GM18951 (cell line): ENCODE measurements around the gene PRDM2.
A peak's percentile ranks its signal among the peaks of the same experiment; 100 is the strongest.

Experiments used
- POLR2A ChIP-seq: IDR thresholded peaks from 4 replicates; pipeline ENCODE4 v1.6.1; 2011; ENCODE audit warnings: mild to moderate bottlenecking; ENCODE audit not compliant: insufficient read length, insufficient read depth; ENCODE audit errors: extremely low read depth
- in situ Hi-C: fragments of 300-500 bp; cut with MboI; formaldehyde crosslinking; loops from one replicate; pipeline ENCODE4 v1.12.0; 2022; ENCODE audit warnings: low sequenced_read_pairs, mixed read lengths, inconsistent platforms; ENCODE audit not compliant: unreplicated experiment

Gene PRDM2

DNA sequence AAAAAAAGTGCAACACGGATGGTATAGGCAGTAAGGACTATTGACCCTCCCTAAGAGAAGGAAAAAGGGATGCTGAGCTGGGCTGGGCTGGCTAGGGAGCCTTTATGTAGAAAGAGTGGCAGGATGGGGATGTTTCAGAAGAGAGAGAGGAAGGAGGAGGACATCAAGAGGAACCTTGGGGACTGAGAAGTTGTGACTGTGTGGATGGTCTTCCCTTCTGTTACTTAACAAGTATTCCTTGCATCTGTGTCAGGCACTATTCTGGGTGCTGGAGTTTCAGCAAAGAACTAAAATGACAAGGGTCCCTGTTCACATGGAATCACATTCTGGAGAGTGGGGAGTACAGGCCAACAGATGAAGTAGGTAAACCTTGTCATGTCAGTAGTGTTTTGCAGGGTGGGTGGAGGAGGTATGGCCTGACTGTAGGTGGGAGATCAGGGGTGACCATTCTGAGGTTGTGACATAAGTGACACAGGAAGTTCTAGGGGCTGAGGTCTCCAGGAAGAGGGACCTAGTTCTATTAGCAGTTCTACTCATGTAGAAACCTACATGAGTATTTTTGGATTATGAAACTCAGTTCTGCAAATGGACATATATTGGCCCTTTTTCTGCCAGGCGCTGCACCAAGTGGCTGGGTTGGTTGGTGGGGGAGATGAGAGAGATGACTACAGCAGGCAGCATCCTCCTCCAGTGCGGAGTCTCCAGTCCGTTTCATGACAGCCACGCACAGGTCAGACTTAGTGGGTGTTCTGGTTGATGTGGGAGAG is 53.8 kb downstream of the PRDM2 start:
- peak; percentile 14 for TF ChIP-seq POLR2A
- in situ Hi-C loops = no loop called here

DNA sequence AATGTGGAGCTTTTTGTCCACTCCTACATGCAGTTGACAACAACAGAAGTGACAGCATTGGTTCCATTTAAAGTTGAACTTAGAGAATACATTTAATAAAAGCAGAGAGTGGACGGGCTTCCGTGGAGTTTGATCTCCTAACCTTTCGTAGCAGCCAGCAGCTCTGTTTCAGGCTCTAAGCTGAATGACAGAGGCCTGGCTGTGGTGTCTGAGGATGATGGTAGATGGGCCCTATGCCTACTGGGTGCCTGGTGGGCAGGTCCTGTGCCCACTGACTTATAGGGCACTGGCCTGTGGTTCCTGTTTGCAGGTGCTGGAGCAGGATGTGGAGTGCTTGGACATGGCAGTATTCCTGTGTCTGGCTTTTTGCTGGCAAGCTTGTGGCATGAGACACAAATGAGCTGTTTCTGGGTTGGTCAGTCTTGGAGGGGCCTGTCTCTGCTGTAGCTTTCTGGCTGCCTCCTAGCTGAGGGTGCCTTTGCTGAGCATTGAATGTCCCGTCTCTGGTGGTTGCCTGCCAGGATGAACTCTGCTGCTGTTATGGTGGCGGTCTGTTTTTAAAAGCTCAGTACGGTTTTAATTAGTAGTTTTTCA is 54.6 kb downstream of the PRDM2 start:
- in situ Hi-C loops = no loop called here
- TF ChIP-seq POLR2A = no peak

DNA sequence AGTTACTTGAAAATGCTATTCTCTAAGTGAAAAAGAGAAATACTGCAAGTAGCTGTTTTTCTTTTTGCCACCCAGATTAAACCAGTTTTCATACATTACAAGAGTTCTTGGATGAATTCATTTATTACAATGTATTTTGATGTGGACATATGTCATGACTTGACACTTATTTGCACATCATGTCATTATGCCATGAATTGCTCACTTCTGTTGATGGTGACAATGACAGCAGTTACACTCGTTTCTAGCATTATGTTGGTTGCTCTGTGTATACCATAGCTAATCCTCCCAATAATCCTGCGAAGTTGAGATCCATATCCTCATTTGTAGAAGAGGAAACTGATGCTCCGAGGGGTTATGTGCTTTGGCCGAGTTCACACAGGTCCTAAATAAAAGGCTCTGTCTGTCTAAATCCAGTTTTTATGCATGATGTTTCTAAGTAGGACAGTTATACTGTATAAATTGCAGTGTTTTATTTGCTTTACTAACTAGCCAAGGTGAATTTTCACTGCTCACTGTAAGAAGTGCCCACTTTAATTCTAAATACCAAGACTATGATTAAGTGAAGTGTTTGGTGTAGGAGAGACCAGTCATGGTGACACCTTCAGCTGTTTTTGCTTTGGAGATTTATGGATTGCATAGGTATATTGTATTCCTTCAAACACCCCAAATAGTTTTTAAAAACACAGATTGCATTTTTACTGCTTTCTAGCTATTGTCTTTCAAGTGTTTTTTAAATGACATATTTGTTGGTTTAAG is 56.7 kb downstream of the PRDM2 start:
- TF ChIP-seq POLR2A = no peak
- in situ Hi-C loops = no loop called here

- in situ Hi-C loops = no loop called here
- TF ChIP-seq POLR2A = no peak
These were observed 57.7 kb downstream of the PRDM2 start for GRCh38 chr1:13757693-13758092.

DNA sequence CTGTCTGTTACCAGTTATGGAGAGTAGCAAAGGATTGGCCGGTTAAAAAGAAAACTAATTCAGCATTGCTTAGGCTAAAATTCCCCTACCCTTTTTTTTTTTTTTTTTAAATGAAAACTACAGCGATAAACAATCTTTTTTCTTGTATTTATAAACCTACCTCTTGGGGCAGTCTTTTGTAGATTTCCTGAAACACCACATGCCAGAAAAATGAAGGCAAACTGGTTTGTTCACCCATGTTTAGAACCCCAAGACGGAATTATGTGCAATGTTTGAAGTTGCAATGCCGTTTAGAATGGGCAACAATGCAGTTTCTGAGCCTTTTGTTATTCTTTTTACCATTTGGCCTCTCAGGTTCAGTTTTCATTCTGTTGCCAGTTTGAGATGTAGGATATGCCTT is 59.1 kb downstream of the PRDM2 start:
- TF ChIP-seq POLR2A = no peak
- in situ Hi-C loops = no loop called here

- in situ Hi-C loops = no loop called here
- no peak for TF ChIP-seq POLR2A
These were observed 60.4 kb downstream of the PRDM2 start for GRCh38 chr1:13760340-13760739.

DNA sequence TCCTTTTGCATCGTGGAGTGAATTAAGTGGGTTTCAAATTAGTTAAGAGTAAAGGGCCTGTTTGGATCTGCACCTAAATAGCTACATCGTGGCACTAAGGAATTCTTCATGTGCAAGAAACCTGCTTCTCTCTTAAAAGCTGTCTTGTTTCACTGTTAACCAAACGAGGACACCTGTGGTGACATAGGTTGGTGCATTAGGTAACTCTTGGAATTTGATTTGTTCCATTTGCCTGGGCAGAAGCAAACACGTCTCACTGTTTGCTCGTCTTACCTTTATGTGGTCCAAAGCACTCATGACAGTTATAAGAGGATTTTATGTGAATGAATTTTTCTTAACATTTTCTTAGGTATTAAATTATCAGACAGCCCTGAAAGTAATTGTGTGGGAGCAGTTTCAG is 60.9 kb downstream of the PRDM2 start:
- TF ChIP-seq POLR2A = no peak
- in situ Hi-C loops = no loop called here

GRCh38 chr1:13761883-13762282 is 61.9 kb downstream of the PRDM2 start:
- no peak for TF ChIP-seq POLR2A
- in situ Hi-C loops = no loop called here

- TF ChIP-seq POLR2A = no peak
- in situ Hi-C loops = no loop called here
These were observed 62.7 kb downstream of the PRDM2 start for GRCh38 chr1:13762642-13763041.

DNA sequence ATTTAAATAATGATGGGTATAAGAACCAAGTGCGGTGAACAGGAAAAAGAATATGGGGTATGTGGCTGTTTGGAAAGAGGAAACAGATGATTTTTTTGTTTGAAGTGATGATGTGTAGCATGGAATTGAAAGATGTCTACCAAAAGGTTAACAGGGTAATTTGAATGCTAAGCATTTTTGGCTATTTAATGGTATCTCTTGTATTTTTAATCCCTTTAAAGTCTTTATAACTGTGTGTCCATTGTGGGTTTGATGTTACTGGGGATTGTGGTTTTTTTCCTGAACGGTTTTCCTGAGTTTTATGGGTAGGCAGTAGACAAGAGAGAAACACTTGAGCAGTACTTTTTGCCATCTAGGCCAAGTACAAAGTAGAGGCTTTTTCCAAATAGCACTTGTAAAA is 63.2 kb downstream of the PRDM2 start:
- in situ Hi-C loops = no loop called here
- no peak for TF ChIP-seq POLR2A

- in situ Hi-C loops = no loop called here
- no peak for TF ChIP-seq POLR2A
These were observed 64.0 kb downstream of the PRDM2 start for GRCh38 chr1:13763991-13764390.

DNA sequence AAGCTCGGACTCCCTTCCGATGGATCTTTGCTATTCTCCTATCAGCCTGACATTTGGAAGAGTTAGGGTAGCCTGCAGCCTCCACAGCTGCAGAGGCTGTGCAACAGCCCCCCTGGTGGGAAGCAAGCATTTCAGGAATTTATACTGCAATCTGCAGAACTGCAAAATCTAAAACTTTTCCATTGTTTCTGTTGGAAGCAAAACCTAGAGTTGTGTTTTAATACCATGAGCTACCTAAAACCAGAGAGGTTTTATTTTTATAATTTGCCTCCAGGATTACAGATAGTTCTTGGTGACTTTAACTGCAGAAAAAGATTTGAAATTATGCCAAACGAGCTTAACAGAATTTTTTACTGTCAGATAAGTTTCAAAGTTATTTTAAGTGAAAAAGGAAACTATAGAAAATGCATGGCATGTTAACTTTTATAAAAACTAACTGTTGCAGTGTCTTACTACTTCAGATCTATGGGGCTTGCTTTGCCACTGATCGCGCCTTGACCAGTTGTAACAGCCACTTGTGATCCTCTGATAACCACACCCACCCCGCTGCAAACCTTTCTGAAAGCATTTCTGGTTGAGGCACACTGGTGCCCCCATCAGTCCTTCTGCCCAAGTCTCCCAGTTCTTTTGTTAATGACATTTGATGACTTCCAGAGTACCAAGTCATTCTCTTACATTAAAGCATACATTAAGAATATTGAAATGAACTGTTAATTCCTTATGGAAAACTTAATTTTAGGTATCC is 64.8 kb downstream of the PRDM2 start:
- in situ Hi-C loops = no loop called here
- TF ChIP-seq POLR2A = no peak

DNA sequence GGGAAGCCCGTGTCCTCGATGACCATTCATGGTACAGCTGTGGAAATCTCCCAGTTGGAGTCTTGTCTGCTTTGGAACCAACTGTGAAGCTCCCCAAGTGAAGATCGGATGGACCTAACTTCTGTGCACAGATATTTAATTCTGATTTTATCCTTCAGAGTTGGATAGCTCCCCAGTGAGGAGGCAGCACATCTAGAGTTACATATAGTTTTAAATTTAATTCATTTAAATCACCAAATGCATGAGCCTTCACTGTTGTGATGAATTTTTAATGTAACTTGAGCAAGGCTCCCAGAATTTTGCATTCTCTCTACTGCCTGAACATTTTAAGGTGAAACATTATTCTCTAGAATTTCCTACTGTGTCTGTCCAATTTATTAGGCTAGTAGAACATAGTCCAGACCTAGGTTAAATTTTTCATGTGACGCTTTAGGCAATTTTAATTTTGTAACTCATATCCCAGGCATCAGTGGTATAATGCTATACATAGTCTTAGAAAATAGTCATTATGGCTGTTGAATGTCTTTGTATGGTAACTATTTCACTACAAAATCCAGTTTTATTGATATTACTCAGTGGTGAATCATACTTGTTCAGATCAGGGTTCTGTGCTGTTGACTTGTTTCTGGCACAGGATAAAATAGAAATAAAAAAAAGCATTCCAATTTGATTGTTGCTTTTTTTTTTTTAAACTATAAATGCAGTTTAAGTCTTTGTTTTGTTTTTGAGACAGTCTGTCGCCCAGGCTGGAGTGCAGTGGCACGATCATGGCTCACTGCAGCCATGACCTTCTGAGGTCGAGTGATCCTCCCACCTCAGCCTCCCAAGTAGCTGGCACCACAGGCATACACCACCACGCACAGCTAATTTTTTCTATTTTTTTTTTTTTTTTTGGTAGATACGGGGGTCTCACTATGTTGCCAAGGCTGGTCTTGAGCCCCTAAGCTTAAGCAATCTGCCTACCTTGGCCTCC is 66.9 kb downstream of the PRDM2 start:
- no peak for TF ChIP-seq POLR2A
- in situ Hi-C loops = no loop called here

DNA sequence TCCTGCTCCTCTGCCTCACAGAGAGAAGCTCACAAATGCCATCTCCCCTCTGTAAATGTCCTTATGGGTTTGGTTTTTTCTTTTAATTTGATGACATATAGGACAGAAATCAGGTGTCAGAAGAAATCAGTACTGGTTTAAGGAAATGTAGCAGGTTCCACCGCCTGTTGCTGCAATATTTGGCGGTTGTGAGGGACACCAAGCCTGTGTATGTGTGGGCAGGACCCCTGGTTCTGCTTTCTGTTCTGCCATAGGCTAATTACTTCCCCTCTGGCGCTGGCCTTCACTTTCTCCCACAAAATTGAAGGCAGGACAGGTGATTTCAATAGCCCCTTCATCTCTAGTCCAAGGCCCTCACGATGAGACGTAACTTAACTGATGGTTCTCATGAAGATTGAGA is 69.2 kb downstream of the PRDM2 start:
- no peak for TF ChIP-seq POLR2A
- in situ Hi-C loops = no loop called here
